K562 treated with DMSO at 1 percent for 24 hours (cell line): ENCODE measurements around the gene CDC20. TPM values are rescaled to one million over a fixed set of nuclear protein-coding genes. Genes with fewer than 3 reads are reported as not detected.

Experiments used
- total RNA-seq: library from RNA; unstranded; fragments of 300-600 nt; gene quantifications from 2 replicates; pipeline ENCODE4 v1.2.3, GENCODE V29; 2022; ENCODE audit warnings: low read depth; ENCODE audit not compliant: insufficient read depth

CDC20 gene
- total RNA-seq = 186 and 203 TPM in 2 replicates

GRCh38 chr1:43358746-43359693, at the start of gene CDC20:
Gene CDC20, plus strand, starts transcription at chr1:43358981. Its CDS starts 235 bp downstream, at chr1:43359216.

GRCh38 chr1:43337588-43337987, 21.2 kb upstream of the CDC20 start, which contains the start of gene MPL:
Gene MPL, plus strand, starts transcription at chr1:43337818. Its CDS starts 31 bp downstream, at chr1:43337849.

GRCh38 chr1:43367904-43368645, 9.3 kb downstream of the CDC20 start, which contains the start of gene ELOVL1:
Gene ELOVL1, minus strand, starts transcription at chr1:43368011. Its CDS starts 2,402 bp downstream, at chr1:43365609.

DNA sequence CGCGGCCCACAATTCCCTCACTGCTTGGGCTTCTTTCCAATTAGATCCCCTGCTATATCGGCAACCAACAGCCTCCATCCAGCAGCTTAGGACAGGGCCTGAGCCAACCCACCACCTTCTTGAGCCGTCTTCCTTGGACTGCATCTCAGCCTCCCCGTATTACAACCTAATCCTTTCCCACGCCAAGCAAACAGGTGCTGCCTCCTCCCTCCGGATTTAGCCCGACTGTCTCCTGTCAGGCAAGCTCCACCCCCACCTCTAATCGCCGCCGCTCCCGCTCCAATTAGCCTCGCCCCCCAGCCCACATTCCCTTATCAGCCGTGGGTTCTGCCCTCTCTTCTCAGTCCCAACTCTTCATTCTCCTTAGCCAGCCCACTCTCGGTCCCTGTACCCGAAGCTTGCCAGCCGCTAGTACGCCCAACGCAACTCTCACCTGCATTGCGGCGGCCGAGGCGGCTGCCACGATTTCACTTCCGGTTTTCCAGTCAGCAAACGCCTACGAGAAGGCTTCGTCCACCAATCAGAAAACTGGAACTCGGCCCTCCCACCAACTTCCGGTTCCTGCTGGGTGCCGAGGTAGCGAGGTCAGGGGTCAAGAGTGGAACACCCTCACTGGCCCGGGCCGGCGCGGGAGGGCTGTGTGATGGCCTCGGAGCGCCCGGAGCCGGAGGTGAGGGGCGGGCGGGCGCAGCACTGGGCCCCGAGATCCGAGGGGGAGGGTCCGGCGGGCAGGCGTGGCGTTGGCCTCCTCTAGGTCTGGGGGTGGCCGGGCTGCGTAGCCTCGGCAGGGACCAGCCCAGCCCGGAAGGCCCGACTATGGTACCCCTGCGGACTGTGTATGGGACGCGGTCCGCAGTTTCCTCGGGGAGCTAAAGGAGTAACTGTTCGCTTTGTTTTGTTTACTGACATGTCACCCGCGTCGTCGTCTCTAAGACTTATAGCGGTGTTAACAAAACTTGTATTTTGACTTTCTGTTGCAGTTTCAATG, 30.8 kb downstream of the CDC20 start, which contains the start of the genes MED8 and SZT2:
Gene MED8, minus strand, starts transcription at position 475 of the 988 bp plus-strand sequence. Its CDS starts 36 bp downstream, at position 439.
Gene SZT2, plus strand, starts transcription at position 574 of the 988 bp plus-strand sequence. Its CDS starts 70 bp downstream, at position 644.

Other genes with a start within 250 kb of the CDC20 start
- 88.4 and 95.7 TPM in 2 replicates for gene EBNA1BP2, start 186.7 kb upstream of the CDC20 start, total RNA-seq
- gene CFAP57, start 186.7 kb upstream of the CDC20 start, total RNA-seq = not detected in 2 replicates
- gene TMEM125, start 89.0 kb upstream of the CDC20 start, total RNA-seq = 0.81 and 1.4 TPM in 2 replicates
- not detected in 2 replicates for gene C1orf210, start 73.4 kb upstream of the CDC20 start, total RNA-seq
- not detected in 2 replicates for gene TIE1, start 58.0 kb upstream of the CDC20 start, total RNA-seq
- not detected in 2 replicates for gene MPL, start 21.2 kb upstream of the CDC20 start, total RNA-seq
- gene ELOVL1, start 9.0 kb downstream of the CDC20 start, total RNA-seq = 127 and 138 TPM in 2 replicates
- gene MED8, start 30.8 kb downstream of the CDC20 start, total RNA-seq = 56.1 and 63.0 TPM in 2 replicates
- gene SZT2, start 30.9 kb downstream of the CDC20 start, total RNA-seq = 23.4 and 29.5 TPM in 2 replicates
- gene HYI, start 95.0 kb downstream of the CDC20 start, total RNA-seq = 11.1 and 35.5 TPM in 2 replicates
- 2.9 and 3.3 TPM in 2 replicates for gene PTPRF, start 171.9 kb downstream of the CDC20 start, total RNA-seq